ENCODE results near the gene ZNF416. TPM values are rescaled to one million over a fixed set of nuclear protein-coding genes. Genes with fewer than 3 reads are reported as not detected.

ZNF416 gene
- total RNA-seq, 3 donors from 2014 or later, result 2.8 to 2.9 (median 2.8) TPM

- Mint-ChIP-seq H3K4me1 (ENCODE audit: low read depth) (peaks cover 8% of the 10 kb centered on the region), H3K27me3 (ENCODE audit: low read depth) (no peaks in the 10 kb centered on the region), H3K36me3 (ENCODE audit: insufficient read depth) (peaks cover 53% of the 10 kb centered on the region), H3K4me3 (no peak overlapping the region), H3K9me3 (peaks cover 53% of the 10 kb centered on the region)
- no peak for ATAC-seq
- DNase-seq, result no peak
These were observed 6.2 kb downstream of the ZNF416 start for GRCh38 chr19:57572415-57572947.

DNA sequence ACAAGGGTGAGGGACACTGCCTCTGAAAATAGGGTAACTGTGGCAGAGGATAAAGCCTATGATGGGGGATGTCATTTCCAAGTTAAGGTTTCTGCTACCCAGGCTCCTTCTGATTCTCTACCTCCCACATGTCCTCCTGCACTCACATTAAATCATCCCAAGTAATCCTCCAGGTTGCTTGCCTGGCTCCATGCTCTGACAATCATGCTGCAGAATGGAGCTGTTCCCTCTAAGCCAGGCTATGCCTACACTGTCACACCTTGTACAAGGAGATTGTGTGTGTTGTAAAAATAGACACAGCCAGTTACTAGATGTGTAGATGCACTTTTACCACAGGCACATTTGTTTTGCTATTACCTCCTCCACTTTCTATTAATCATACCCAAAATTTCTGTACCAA, 8.0 kb downstream of the ZNF416 start:
- Mint-ChIP-seq H3K9me3 (peaks cover 52% of the 10 kb centered on the region), H3K36me3 (ENCODE audit: insufficient read depth) (peaks cover 37% of the 10 kb centered on the region), H3K4me3 (no peak overlapping the region), H3K4me1 (ENCODE audit: low read depth) (no peaks in the 10 kb centered on the region), H3K27me3 (ENCODE audit: low read depth) (no peaks in the 10 kb centered on the region)
- ATAC-seq, result no peak
- no peak for DNase-seq

GRCh38 chr19:57566396-57567265, 12.1 kb downstream of the ZNF416 start:
- Mint-ChIP-seq H3K36me3 (ENCODE audit: insufficient read depth) (no peaks in the 10 kb centered on the region), H3K4me1 (ENCODE audit: low read depth) (no peaks in the 10 kb centered on the region), H3K27me3 (ENCODE audit: low read depth) (peaks cover 3% of the 10 kb centered on the region), H3K9me3 (peaks cover 60% of the 10 kb centered on the region), H3K4me3 (no peak overlapping the region)
- ATAC-seq (no peak), DNase-seq (no peak)

DNA sequence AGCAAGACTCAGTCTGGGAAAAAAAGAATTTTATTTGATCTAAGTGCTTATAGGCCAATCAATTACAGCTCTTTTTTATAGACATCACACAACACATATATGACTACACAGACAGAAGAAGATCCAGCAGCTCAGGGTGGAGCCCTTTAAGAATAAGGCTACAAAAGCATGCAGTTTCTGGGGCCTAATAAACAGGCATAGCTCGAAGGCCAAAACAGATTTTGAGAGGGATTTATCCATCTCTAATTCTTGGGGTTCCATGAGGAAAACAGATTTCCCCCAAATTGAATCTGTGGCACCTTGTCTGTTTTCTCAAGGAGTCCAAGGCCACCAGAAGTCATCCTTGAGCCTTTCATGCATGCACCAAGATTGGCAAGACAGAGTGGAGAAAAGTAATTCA, 15.2 kb downstream of the ZNF416 start:
- peaks cover 20% of the 10 kb centered on the region for H3K4me1 Mint-ChIP-seq (ENCODE audit: low read depth)
- H3K36me3 Mint-ChIP-seq (ENCODE audit: insufficient read depth), result peaks cover 1% of the 10 kb centered on the region
- DNase-seq (no peak), ATAC-seq (no peak)
- H3K9me3 Mint-ChIP-seq, result peaks cover 55% of the 10 kb centered on the region
- no peak overlapping the region for H3K4me3 Mint-ChIP-seq
- peaks cover 3% of the 10 kb centered on the region for H3K27me3 Mint-ChIP-seq (ENCODE audit: low read depth)

DNA sequence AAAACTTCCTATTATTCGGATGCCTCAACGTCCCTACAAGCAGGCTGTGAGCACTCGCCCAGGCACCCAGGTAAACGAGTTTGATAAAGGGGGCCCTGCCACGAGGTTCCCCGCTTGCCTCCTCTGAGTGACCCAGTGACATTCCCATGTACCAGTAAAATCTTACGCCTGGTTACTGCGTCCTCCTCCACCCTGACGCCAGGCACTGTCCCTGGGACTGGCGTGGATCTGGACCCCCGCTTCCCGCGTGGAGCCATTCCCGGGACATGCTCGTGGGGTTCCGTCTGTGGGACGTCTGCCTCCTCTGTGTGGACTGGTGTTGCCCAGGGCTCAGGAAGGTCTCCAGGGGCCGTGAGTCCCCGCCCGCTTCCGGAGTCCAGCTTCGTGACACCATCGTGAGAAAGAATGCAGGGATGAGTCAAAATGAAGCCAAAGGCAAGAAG, 18.6 kb downstream of the ZNF416 start:
- peak in 1 of 2 donors; percentile 1 for ATAC-seq
- Mint-ChIP-seq H3K36me3 (ENCODE audit: insufficient read depth) (peaks cover 27% of the 10 kb centered on the region), H3K9me3 (peaks cover 27% of the 10 kb centered on the region), H3K27me3 (ENCODE audit: low read depth) (peaks cover 3% of the 10 kb centered on the region), H3K4me1 (ENCODE audit: low read depth) (peaks cover 33% of the 10 kb centered on the region), H3K4me3 (peak overlapping the region; percentile 93)
- DNase-seq, result no peak

DNA sequence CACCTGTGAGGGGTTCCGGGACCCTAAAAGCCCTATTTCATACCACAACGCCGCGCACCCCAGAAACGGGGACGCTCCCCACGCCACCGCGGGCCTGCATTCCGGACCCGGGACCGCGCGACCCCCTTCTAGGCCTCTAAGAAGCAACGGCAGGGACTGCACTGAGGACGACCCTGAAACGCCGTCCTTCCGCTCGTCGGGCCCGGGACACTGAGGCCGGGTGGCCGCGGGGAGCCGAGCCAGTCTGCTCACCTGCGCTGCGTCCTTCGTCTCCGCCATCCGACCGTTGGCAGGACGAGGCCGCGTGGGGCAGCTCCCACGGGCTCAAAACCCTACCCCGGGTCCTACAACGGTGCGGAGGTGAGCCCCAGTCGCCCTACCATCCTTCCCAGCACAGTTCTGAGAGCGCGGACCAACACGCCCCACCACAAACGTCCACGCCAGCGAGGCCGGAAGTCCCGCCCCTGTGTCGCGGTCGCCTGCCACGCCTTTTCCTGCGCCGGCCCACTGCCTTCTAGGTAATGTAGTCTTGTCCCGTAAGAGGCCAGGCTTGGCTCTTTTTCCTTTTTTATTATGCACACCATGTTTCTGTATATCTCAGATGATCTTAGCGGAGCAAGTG, 19.2 kb downstream of the ZNF416 start, which contains the start of gene ZNF550:
Gene ZNF550, minus strand, starts transcription at position 460 of the 622 bp plus-strand sequence. Its CDS starts 181 bp downstream, at position 279.
- DNase-seq (peak; percentile 85), ATAC-seq (peak; percentile 99 to 100)
- Mint-ChIP-seq H3K4me1 (ENCODE audit: low read depth) (peaks cover 33% of the 10 kb centered on the region), H3K4me3 (peak within 1 kb of the TSS; percentile 93), H3K36me3 (ENCODE audit: insufficient read depth) (peaks cover 32% of the 10 kb centered on the region), H3K27me3 (ENCODE audit: low read depth) (peaks cover 3% of the 10 kb centered on the region), H3K9me3 (peaks cover 27% of the 10 kb centered on the region)

- Mint-ChIP-seq H3K9me3 (peaks cover 27% of the 10 kb centered on the region), H3K4me3 (peak overlapping the region; percentile 93), H3K36me3 (ENCODE audit: insufficient read depth) (peaks cover 37% of the 10 kb centered on the region), H3K4me1 (ENCODE audit: low read depth) (peaks cover 33% of the 10 kb centered on the region), H3K27me3 (ENCODE audit: low read depth) (peaks cover 3% of the 10 kb centered on the region)
- DNase-seq (no peak), ATAC-seq (peak; percentile 14 to 33)
These were observed 19.7 kb downstream of the ZNF416 start for GRCh38 chr19:57559008-57559403.

DNA sequence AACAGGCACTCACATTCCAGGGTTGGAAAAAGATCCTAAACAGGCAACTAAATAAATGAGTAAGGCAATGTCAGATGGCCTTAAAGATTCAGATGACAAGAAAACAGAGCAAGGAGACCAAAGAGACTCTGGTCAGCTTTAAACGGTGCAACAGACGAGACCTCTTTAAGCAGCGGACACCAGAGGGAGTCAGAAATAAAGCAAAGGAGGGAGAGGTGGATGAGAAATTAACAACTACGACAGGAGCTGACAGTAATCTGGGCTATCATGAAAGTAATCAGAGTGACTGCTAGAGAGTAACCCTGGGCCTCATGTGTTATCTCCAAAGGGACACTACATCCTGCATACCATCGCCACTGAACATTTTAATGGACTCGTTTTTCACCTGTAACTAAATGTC, 20.2 kb downstream of the ZNF416 start:
- peaks cover 33% of the 10 kb centered on the region for H3K4me1 Mint-ChIP-seq (ENCODE audit: low read depth)
- DNase-seq (no peak), ATAC-seq (no peak)
- peak overlapping the region; percentile 93 for H3K4me3 Mint-ChIP-seq
- H3K27me3 Mint-ChIP-seq (ENCODE audit: low read depth), result peaks cover 3% of the 10 kb centered on the region
- H3K36me3 Mint-ChIP-seq (ENCODE audit: insufficient read depth), result peaks cover 41% of the 10 kb centered on the region
- H3K9me3 Mint-ChIP-seq, result peaks cover 25% of the 10 kb centered on the region

DNA sequence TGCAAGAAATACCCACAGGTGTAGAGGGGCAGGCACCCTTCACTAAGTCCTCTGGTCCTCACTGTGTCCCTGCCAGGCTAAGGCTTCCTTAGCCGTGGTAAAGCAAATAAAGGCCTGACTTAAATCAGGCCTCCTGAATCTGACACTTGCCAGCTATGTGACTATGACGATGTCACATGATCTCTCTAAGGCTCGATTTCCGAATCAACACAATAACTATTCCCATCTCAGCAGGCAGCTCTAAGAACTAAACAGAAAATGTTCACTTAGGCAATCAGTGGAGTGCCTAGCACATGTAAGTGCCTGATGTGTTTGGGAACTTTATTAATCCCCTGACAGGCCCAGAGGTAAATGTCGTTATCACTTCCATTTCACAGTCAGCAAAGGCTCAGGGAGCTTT, 21.1 kb downstream of the ZNF416 start:
- peaks cover 3% of the 10 kb centered on the region for H3K27me3 Mint-ChIP-seq (ENCODE audit: low read depth)

DNA sequence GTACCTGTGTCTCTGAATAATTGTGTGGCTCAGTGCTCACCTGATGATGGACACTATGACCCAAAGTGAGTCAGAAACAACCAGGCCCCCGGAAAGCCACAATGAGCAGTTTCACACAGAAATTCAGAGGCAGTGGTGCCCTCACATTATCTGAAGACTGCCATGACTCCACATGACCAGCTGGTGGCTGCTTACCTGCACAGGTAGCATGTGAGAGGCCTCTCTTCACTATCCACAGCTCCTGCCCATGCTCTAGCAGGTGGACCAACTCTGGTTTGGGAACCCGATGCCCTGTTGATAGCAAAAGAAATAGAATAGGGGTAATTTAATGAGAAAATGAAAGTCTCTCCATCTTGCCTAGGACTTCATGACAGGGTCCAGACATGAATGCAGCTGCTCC, 26.3 kb downstream of the ZNF416 start:
- Mint-ChIP-seq H3K27me3 (ENCODE audit: low read depth) (no peaks in the 10 kb centered on the region), H3K36me3 (ENCODE audit: insufficient read depth) (peaks cover 92% of the 10 kb centered on the region), H3K9me3 (peaks cover 50% of the 10 kb centered on the region), H3K4me3 (no peak overlapping the region), H3K4me1 (ENCODE audit: low read depth) (peaks cover 5% of the 10 kb centered on the region)
- DNase-seq, result no peak
- ATAC-seq, result no peak

More for the DNA sequence above, 21.1 kb downstream of the ZNF416 start:
- Mint-ChIP-seq H3K9me3 (peaks cover 24% of the 10 kb centered on the region), H3K36me3 (ENCODE audit: insufficient read depth) (peaks cover 50% of the 10 kb centered on the region), H3K4me1 (ENCODE audit: low read depth) (peaks cover 35% of the 10 kb centered on the region), H3K4me3 (peak overlapping the region; percentile 93)
- no peak for ATAC-seq
- DNase-seq, result no peak

DNA sequence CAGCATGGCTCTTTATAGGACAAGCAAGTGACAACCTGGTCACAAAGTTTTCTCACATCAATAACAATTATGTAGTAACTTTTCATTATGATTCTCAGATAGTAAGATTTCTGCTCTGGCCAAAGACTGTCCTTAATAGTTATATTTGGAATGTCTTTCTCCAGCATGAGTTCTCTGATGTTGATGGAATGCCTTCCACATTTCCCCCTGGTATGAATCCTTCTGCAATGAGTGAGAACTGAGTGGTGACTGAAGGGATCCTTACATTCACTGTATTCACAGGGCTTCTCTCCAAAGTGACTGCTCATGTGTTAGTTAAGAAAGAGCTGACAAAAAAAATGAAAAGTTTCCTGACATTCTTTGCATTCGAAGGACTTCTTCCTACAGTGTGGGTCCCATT, 32.2 kb downstream of the ZNF416 start:
- no peak for ATAC-seq

DNA sequence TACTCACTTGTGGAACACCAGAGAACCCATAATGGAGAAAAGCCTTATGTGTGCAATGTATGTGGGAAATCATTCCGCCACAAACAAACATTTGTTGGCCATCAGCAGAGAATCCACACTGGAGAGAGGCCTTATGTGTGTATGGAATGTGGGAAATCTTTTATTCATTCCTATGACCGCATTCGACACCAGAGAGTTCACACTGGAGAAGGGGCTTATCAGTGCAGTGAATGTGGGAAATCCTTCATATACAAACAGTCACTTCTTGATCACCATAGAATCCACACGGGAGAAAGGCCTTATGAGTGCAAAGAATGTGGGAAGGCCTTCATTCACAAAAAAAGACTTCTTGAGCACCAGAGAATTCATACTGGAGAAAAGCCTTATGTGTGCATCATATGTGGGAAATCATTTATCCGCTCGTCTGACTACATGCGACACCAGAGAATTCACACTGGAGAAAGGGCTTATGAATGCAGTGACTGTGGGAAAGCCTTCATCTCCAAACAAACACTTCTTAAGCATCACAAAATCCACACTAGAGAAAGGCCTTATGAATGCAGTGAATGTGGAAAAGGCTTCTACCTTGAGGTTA, 40.7 kb downstream of the ZNF416 start:
- Mint-ChIP-seq H3K4me1 (ENCODE audit: low read depth) (no peaks in the 10 kb centered on the region), H3K27me3 (ENCODE audit: low read depth) (no peaks in the 10 kb centered on the region), H3K9me3 (peaks cover 69% of the 10 kb centered on the region), H3K36me3 (ENCODE audit: insufficient read depth) (peaks cover 89% of the 10 kb centered on the region), H3K4me3 (no peak overlapping the region)
- no peak for ATAC-seq
- no peak for DNase-seq

More for the DNA sequence above, 32.2 kb downstream of the ZNF416 start:
- Mint-ChIP-seq H3K4me1 (ENCODE audit: low read depth) (no peaks in the 10 kb centered on the region), H3K9me3 (peaks cover 79% of the 10 kb centered on the region), H3K27me3 (ENCODE audit: low read depth) (no peaks in the 10 kb centered on the region), H3K4me3 (no peak overlapping the region), H3K36me3 (ENCODE audit: insufficient read depth) (peaks cover 82% of the 10 kb centered on the region)
- DNase-seq, result no peak

DNA sequence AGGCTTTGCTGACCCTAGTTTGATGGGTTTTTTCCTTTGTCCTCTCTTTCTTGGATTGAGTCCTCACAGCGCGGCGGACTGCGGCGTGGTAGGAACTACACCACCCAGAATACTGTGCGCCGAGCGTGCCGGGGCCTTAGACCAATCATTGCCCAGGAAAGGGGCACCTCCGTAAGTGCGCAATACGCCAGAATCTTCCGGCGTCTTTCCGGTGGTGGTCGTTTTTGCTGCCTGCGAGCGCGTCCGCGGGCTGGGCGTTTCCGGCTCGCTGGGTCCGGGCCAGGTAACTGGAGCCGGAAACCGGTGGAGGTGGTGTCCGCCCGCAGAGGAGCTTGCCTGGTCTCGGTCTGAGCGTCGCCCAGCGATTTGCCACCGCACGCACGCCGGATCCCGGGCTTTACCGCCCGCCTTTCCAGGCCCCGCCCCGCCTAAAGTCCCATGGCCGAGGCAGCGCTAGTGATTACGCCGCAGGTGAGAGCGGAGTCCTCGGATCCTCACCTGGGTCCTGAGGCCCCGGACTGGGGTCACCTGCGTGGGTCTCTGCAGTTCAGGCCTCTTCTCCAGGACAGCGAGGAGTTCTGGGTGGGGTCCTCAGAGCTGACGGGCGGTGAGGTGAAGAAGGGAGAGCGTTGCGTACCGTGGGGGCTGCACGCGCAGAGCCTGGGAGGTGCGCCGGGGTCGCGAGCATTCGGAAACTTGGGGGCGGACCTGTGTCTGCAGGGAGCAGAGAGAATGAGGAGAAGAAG, 51.4 kb downstream of the ZNF416 start, which contains the start of gene ZNF549:
Gene ZNF549, plus strand, starts transcription at position 221 of the 746 bp plus-strand sequence. Its CDS starts 218 bp downstream, at position 439.
- peaks cover 32% of the 10 kb centered on the region for H3K36me3 Mint-ChIP-seq (ENCODE audit: insufficient read depth)
- ATAC-seq, result peak; percentile 100

More for the DNA sequence above, 51.4 kb downstream of the ZNF416 start, which contains the start of gene ZNF549:
- no peaks in the 10 kb centered on the region for H3K27me3 Mint-ChIP-seq (ENCODE audit: low read depth)
- DNase-seq, result peak; percentile 78
- peak within 1 kb of the TSS; percentile 95 for H3K4me3 Mint-ChIP-seq
- H3K4me1 Mint-ChIP-seq (ENCODE audit: low read depth), result peaks cover 22% of the 10 kb centered on the region
- H3K9me3 Mint-ChIP-seq, result peaks cover 29% of the 10 kb centered on the region
